Measurements from ENCODE around the gene HAUS3.

HAUS3 gene

DNA sequence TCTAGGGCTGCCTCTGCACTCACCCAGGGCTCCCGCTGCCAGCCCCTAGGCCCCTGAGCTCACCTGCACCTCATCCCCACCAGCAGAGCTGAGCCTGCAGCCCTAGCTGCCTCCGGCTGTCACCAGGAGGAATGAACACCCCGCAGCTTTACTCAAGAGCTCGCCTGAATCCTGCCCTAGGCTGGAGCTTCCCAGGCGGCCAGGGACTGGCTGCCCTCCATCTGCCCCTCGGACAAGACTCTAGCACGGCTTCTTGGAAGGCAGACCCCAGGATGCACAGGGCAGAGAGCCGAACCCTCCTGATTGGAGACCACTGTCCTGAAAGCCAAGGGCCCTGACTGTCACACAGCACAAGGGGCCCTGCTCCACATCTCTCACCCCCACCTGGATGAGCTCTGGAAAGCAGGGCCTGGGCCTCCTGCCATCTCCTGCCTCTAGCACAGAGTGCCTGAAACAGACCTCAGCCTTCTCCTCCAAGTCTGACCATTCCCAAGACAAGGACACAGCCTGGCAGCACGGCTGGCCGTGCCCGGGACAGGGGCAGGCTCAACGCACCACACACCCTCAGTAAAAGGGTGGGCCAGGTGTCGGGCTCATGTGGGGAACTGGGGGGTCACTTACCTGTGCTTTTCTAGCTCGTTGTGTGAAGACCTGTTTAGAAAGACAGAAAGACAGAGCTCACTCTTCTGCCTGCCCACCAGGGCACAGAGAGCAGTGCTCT lies 15.6 kb upstream of the HAUS3 start:
- TF ChIP-seq EP300 (IDR thresholded peaks at IDR 0.05; ENCODE audit: borderline replicate concordance): no peak

DNA sequence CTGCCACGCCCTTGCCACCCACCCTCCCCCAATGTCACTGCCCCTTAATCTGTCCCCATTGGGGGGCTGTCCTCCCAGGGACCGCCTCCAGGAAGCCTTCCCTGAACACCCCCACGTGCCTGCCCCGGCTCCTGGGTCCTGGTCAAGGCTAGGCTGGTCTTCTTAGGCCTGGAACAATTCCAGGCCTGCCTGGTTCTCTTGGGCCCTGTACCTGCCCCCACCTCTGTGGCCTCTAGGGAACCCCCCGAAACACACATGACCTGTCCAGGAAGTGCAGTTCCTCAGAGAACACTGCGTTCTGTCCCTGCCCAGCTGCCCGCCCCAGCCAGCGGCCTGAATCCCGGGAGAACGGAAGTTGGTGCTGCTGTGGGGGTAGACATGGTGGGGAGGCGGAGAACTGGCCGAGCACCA lies 14.9 kb upstream of the HAUS3 start:
- no peak for TF ChIP-seq EP300 (IDR thresholded peaks at IDR 0.05; ENCODE audit: borderline replicate concordance)
- no peak for TF ChIP-seq FOXM1 (IDR thresholded peaks at IDR 0.05; ENCODE audit: borderline replicate concordance, low read depth)
- TF ChIP-seq ZBTB7A (IDR thresholded peaks at IDR 0.05; ENCODE audit: low read depth): no peak

DNA sequence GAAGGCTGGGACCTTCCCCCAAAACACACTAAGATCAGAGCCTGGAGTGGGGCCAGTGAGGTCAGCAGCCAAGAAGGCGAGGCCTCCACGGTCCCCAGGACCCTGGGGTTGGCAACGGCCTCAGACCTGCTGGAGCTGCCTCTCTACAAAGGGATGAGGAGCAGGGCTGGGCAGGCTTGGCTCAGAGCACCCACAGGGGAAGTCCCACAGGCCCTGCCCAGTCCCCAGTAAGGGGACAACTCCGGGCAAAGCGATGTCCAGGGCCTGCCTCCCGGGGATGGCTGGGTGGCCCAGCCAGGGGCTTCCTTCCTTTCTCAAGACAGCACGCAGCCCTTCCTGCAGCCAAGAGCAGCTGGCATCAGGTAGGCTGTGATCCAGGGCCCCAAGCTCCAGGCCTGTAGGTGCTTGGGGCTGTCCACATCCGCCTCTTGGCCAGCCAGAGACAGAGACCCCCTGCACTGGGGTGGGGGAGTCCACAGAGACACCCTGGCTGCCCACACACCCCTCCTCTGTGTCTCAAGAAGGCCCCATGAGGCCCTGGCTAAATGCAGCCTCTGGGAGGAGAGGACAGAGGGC lies 14.3 kb upstream of the HAUS3 start:
- no peak for TF ChIP-seq TAF1 (IDR thresholded peaks at IDR 0.05; ENCODE audit: low read depth)
- TF ChIP-seq CEBPB (IDR thresholded peaks at IDR 0.05): no peak
- TF ChIP-seq MAX (IDR thresholded peaks at IDR 0.05): no peak
- TF ChIP-seq TCF12 (IDR thresholded peaks at IDR 0.05; ENCODE audit: low read depth): no peak
- TF ChIP-seq EP300 (IDR thresholded peaks at IDR 0.05; ENCODE audit: borderline replicate concordance): no peak
- no peak for TF ChIP-seq YY1 (IDR thresholded peaks at IDR 0.05; ENCODE audit: low read depth)
- no peak for TF ChIP-seq NFIC (IDR thresholded peaks at IDR 0.05)
- no peak for TF ChIP-seq ZBTB7A (IDR thresholded peaks at IDR 0.05; ENCODE audit: low read depth)
- TF ChIP-seq, protein P1, sequence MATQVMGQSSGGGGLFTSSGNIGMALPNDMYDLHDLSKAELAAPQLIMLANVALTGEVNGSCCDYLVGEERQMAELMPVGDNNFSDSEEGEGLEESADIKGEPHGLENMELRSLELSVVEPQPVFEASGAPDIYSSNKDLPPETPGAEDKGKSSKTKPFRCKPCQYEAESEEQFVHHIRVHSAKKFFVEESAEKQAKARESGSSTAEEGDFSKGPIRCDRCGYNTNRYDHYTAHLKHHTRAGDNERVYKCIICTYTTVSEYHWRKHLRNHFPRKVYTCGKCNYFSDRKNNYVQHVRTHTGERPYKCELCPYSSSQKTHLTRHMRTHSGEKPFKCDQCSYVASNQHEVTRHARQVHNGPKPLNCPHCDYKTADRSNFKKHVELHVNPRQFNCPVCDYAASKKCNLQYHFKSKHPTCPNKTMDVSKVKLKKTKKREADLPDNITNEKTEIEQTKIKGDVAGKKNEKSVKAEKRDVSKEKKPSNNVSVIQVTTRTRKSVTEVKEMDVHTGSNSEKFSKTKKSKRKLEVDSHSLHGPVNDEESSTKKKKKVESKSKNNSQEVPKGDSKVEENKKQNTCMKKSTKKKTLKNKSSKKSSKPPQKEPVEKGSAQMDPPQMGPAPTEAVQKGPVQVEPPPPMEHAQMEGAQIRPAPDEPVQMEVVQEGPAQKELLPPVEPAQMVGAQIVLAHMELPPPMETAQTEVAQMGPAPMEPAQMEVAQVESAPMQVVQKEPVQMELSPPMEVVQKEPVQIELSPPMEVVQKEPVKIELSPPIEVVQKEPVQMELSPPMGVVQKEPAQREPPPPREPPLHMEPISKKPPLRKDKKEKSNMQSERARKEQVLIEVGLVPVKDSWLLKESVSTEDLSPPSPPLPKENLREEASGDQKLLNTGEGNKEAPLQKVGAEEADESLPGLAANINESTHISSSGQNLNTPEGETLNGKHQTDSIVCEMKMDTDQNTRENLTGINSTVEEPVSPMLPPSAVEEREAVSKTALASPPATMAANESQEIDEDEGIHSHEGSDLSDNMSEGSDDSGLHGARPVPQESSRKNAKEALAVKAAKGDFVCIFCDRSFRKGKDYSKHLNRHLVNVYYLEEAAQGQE (IDR thresholded peaks at IDR 0.05; ENCODE audit: low read depth): no peak
- no peak for TF ChIP-seq TEAD4 (IDR thresholded peaks at IDR 0.05)
- no peak for TF ChIP-seq USF1 (IDR thresholded peaks at IDR 0.05)
- TF ChIP-seq RAD21 (IDR thresholded peaks at IDR 0.05; ENCODE audit: low read depth): no peak
- TF ChIP-seq FOXM1 (IDR thresholded peaks at IDR 0.05; ENCODE audit: borderline replicate concordance, low read depth): no peak

DNA sequence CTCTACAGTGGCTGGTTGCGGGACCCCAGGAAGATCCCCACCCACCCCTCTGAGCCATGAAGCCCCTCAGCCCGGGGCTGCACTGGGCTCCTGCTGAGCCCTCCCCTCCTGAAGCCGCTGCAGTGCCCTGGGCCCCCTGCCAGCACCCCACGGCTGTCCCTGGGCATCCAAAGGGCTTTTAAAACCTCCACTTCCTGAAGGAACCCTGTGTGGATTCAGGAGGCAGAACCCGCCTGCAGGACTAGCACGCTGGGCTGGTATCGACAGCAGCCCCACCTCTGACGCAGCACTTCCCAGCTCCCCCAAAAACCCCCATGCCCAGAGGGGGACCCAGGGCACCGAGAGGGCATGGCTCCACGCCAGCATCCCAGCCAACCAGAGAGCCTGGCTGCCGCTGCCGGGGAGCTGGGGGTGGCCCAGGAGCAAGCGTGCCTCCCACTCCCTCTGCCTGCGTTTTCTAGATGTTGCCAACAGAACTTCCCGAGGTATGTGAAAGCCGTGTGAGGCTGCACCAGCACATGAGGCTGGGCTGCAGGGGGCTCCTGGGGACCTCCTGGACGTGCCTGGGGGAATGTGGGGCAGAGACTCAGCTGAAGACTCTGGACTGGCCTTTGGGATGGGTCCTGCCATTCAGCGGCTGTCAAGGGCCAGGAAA lies 13.7 kb upstream of the HAUS3 start:
- no peak for TF ChIP-seq FOXM1 (IDR thresholded peaks at IDR 0.05; ENCODE audit: borderline replicate concordance, low read depth)
- no peak for TF ChIP-seq USF1 (IDR thresholded peaks at IDR 0.05)
- no peak for TF ChIP-seq CREB1 (IDR thresholded peaks at IDR 0.05; ENCODE audit: low read depth)

- no peak for TF ChIP-seq USF1 (IDR thresholded peaks at IDR 0.05)
- TF ChIP-seq RAD21 (IDR thresholded peaks at IDR 0.05; ENCODE audit: low read depth): no peak
- TF ChIP-seq EGR1 (IDR thresholded peaks at IDR 0.05): no peak
- TF ChIP-seq MAX (IDR thresholded peaks at IDR 0.05): no peak
Measured at GRCh38 chr4:2254665-2255500, 13.0 kb upstream of the HAUS3 start.

GRCh38 chr4:2253160-2254084 lies 11.5 kb upstream of the HAUS3 start:
- TF ChIP-seq TAF1 (IDR thresholded peaks at IDR 0.05; ENCODE audit: low read depth) (no peak), CREB1 (IDR thresholded peaks at IDR 0.05; ENCODE audit: low read depth) (no peak), YY1 (IDR thresholded peaks at IDR 0.05; ENCODE audit: low read depth) (no peak), RAD21 (IDR thresholded peaks at IDR 0.05; ENCODE audit: low read depth) (no peak), TEAD4 (IDR thresholded peaks at IDR 0.05) (no peak), ZBTB7A (IDR thresholded peaks at IDR 0.05; ENCODE audit: low read depth) (no peak), MAX (IDR thresholded peaks at IDR 0.05) (no peak), EGR1 (IDR thresholded peaks at IDR 0.05) (no peak), TCF12 (IDR thresholded peaks at IDR 0.05; ENCODE audit: low read depth) (no peak), NFIC (IDR thresholded peaks at IDR 0.05) (no peak), FOXM1 (IDR thresholded peaks at IDR 0.05; ENCODE audit: borderline replicate concordance, low read depth) (no peak), EP300 (IDR thresholded peaks at IDR 0.05; ENCODE audit: borderline replicate concordance) (no peak), USF1 (IDR thresholded peaks at IDR 0.05) (no peak), CEBPB (IDR thresholded peaks at IDR 0.05) (no peak)
- TF ChIP-seq, protein P1 (IDR thresholded peaks at IDR 0.05; ENCODE audit: low read depth): no peak

Measured in Ishikawa (cell line).